Mesothelial cell of epicardium (in vitro differentiated cells): ENCODE results near the gene LGALS4. TPM values are rescaled to one million over a fixed set of nuclear protein-coding genes. Genes with fewer than 3 reads are reported as not detected.
A peak's percentile ranks its signal among the peaks of the same experiment; 100 is the strongest.
"Not testable (repeated sequence)": the region's sequence is repeated elsewhere in the genome, so short reads cannot be mapped to it uniquely, and the experiment has no call there.

ENCODE experiments used
- DNase-seq, 2 experiments: peaks; one replicate each; pipeline ENCODE4 v3.0.0; 2021; ENCODE audit warnings: low spot score in 2 of 2; ENCODE audit not compliant: unreplicated experiment in 2 of 2
- H3K27ac Mint-ChIP-seq: 2 replicates; pipeline ENCODE4 v1.8.0; 2021; ENCODE audit warnings: mixed read lengths
- H3K27me3 Mint-ChIP-seq: 2 replicates; pipeline ENCODE4 v1.8.0; 2021; ENCODE audit warnings: low read depth, mixed read lengths
- H3K36me3 Mint-ChIP-seq: 2 replicates; pipeline ENCODE4 v1.8.0; 2021; ENCODE audit warnings: mixed read lengths
- H3K4me1 Mint-ChIP-seq: 2 replicates; pipeline ENCODE4 v1.8.0; 2021; ENCODE audit warnings: mixed read lengths
- H3K4me3 Mint-ChIP-seq: 2 replicates; pipeline ENCODE4 v1.8.0; 2021; ENCODE audit warnings: mild to moderate bottlenecking, moderate library complexity, mixed read lengths
- H3K9me3 Mint-ChIP-seq: 2 replicates; pipeline ENCODE4 v1.8.0; 2021; ENCODE audit warnings: mixed read lengths
- total RNA-seq: library from RNA; stranded (reverse); gene quantifications from 3 replicates; pipeline ENCODE4 v1.2.1, GENCODE V29; 2021
- TF ChIP-seq, protein P1 (sequence below): fragments of 200-600 bp; sonication (generic); IDR thresholded peaks from one replicate; pipeline ENCODE4 v1.5.0; 2021; ENCODE audit warnings: antibody characterized with exemption; ENCODE audit not compliant: unreplicated experiment

LGALS4 gene
- total RNA-seq, 1 donor from 2014 or later, result 1.6 TPM

DNA sequence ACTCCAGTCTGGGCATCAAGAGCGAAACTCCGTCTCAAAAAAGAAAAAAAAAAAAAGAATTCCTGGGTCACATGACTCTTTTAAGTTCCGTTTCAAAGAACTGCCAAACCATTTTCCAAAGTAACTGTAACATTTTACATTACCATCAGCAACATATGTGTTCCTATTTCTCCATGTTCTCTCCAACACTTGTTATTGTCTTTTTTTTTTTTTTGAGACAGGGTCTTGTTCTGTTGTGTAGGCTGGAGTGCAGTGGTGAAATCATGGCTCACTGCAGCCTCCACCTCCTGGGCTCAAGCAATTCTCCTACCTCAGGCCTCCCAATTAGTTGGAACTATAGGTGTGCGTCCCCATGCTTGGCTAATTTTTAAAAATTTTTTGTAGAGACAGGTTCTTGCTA, 17.2 kb downstream of the LGALS4 start:
- no peaks in the 10 kb centered on the region for H3K9me3 Mint-ChIP-seq
- H3K27me3 Mint-ChIP-seq, result no peaks in the 10 kb centered on the region
- TF ChIP-seq, protein P1, sequence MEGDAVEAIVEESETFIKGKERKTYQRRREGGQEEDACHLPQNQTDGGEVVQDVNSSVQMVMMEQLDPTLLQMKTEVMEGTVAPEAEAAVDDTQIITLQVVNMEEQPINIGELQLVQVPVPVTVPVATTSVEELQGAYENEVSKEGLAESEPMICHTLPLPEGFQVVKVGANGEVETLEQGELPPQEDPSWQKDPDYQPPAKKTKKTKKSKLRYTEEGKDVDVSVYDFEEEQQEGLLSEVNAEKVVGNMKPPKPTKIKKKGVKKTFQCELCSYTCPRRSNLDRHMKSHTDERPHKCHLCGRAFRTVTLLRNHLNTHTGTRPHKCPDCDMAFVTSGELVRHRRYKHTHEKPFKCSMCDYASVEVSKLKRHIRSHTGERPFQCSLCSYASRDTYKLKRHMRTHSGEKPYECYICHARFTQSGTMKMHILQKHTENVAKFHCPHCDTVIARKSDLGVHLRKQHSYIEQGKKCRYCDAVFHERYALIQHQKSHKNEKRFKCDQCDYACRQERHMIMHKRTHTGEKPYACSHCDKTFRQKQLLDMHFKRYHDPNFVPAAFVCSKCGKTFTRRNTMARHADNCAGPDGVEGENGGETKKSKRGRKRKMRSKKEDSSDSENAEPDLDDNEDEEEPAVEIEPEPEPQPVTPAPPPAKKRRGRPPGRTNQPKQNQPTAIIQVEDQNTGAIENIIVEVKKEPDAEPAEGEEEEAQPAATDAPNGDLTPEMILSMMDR, result no peak
- peaks cover 6% of the 10 kb centered on the region for H3K4me1 Mint-ChIP-seq
- peaks cover 2% of the 10 kb centered on the region for H3K36me3 Mint-ChIP-seq
- H3K27ac Mint-ChIP-seq, result no peak overlapping the region
- no peak overlapping the region for H3K4me3 Mint-ChIP-seq
- no peak for DNase-seq

DNA sequence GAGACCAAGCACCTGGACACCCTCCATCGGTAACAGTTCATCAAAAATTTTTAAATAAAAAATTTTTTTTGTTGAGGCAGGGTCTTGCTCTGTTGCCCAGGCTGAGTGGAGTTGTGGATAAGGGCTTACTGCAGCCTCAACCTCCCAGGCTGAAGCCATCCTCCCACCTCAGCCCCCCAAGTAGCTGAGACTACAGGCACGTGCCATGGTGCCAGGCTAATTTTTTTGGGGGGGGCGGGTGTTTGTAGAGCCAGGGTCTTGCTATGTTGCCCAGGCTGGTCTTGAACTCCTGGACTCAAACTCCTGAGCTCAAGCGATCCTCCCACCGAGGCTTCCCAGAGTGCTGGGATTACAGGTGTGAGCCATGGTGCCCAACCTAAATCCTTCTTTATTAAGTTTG, 19.1 kb downstream of the LGALS4 start:
- no peaks in the 10 kb centered on the region for H3K27me3 Mint-ChIP-seq
- TF ChIP-seq, protein P1, result no peak
- H3K27ac Mint-ChIP-seq, result no peak overlapping the region
- no peak for DNase-seq
- peaks cover 3% of the 10 kb centered on the region for H3K4me1 Mint-ChIP-seq
- H3K36me3 Mint-ChIP-seq, result no peaks in the 10 kb centered on the region
- H3K4me3 Mint-ChIP-seq, result no peak overlapping the region
- no peaks in the 10 kb centered on the region for H3K9me3 Mint-ChIP-seq

- H3K27me3 Mint-ChIP-seq, result no peaks in the 10 kb centered on the region
- TF ChIP-seq, protein P1, result no peak
- no peaks in the 10 kb centered on the region for H3K9me3 Mint-ChIP-seq
- peak overlapping the region; percentile 1 for H3K4me3 Mint-ChIP-seq
- peaks cover 3% of the 10 kb centered on the region for H3K4me1 Mint-ChIP-seq
- H3K36me3 Mint-ChIP-seq, result no peaks in the 10 kb centered on the region
- no peak overlapping the region for H3K27ac Mint-ChIP-seq
- DNase-seq, result no peak
Observed at GRCh38 chr19:38793177-38793576, 19.6 kb downstream of the LGALS4 start.

- no peaks in the 10 kb centered on the region for H3K27me3 Mint-ChIP-seq
- no peaks in the 10 kb centered on the region for H3K36me3 Mint-ChIP-seq
- no peak overlapping the region for H3K27ac Mint-ChIP-seq
- TF ChIP-seq, protein P1, result no peak
- H3K4me3 Mint-ChIP-seq, result no peak overlapping the region
- peaks cover 3% of the 10 kb centered on the region for H3K4me1 Mint-ChIP-seq
- no peak for DNase-seq
- no peaks in the 10 kb centered on the region for H3K9me3 Mint-ChIP-seq
Observed at GRCh38 chr19:38792250-38793111, 20.3 kb downstream of the LGALS4 start.

DNA sequence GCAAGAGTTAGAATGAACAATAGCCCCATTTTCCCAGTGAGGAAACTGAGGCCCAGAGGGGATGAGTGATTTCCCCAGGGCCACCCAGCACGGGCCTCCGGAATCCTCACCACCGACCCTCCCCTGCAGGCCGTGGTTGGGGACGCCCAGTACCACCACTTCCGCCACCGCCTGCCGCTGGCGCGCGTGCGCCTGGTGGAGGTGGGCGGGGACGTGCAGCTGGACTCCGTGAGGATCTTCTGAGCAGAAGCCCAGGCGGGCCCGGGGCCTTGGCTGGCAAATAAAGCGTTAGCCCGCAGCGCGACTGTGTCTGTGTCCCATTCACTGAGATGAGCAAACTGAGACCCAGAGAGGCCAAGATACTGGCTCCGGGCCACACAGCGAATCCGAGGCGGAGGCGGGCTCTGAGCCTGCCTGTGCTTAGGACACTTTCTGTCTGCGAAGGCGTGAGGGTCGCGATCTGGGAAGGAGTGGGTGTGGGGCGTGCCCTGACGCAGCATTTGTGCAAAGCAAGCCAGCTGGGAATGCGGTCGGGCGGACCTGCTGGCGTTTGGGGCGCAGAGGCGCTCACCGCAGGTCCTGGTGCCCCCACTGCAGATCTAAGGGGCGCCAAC, 21.2 kb downstream of the LGALS4 start:
- not testable (repeated sequence) for H3K36me3 Mint-ChIP-seq, DNase-seq, H3K4me1 Mint-ChIP-seq, H3K9me3 Mint-ChIP-seq, H3K27ac Mint-ChIP-seq, H3K27me3 Mint-ChIP-seq, H3K4me3 Mint-ChIP-seq

- H3K36me3 Mint-ChIP-seq, H3K4me3 Mint-ChIP-seq, H3K4me1 Mint-ChIP-seq, H3K27me3 Mint-ChIP-seq, DNase-seq, H3K9me3 Mint-ChIP-seq, H3K27ac Mint-ChIP-seq: not testable (repeated sequence)
Observed at GRCh38 chr19:38790507-38791403, 22.0 kb downstream of the LGALS4 start.
